8988T (cell line): ENCODE data around the gene CDYL.
"Not testable (repeated sequence)": the region's sequence is repeated elsewhere in the genome, so short reads cannot be mapped to it uniquely, and the experiment has no call there.

Source experiments
- DNase-seq: peaks from one replicate; pipeline ENCODE4 v3.0.0; 2011

Gene CDYL

GRCh38 chr6:4969609-4970285 is 193.5 kb downstream of the CDYL start:
- no peak for DNase-seq

- DNase-seq, result no peak
Measured at GRCh38 chr6:4970739-4971395, 194.7 kb downstream of the CDYL start.

- no peak for DNase-seq
Measured at GRCh38 chr6:4971851-4972250, 195.6 kb downstream of the CDYL start.

GRCh38 chr6:4972438-4972837 is 196.2 kb downstream of the CDYL start:
- no peak for DNase-seq

- no peak for DNase-seq
Measured at GRCh38 chr6:4973415-4973814, 197.2 kb downstream of the CDYL start.

GRCh38 chr6:4973982-4974745 is 198.0 kb downstream of the CDYL start:
- no peak for DNase-seq

GRCh38 chr6:4974962-4975361 is 198.8 kb downstream of the CDYL start:
- no peak for DNase-seq

GRCh38 chr6:4975506-4975905 is 199.3 kb downstream of the CDYL start:
- no peak for DNase-seq

- DNase-seq, result no peak
Measured at GRCh38 chr6:4977468-4977867, 201.3 kb downstream of the CDYL start.

GRCh38 chr6:4979426-4979825 is 203.2 kb downstream of the CDYL start:
- no peak for DNase-seq

- no peak for DNase-seq
Measured at GRCh38 chr6:4981761-4982160, 205.6 kb downstream of the CDYL start.

GRCh38 chr6:4983322-4983721 is 207.1 kb downstream of the CDYL start:
- no peak for DNase-seq

- no peak for DNase-seq
Measured at GRCh38 chr6:4986999-4987398, 210.8 kb downstream of the CDYL start.

GRCh38 chr6:4987432-4987831 is 211.2 kb downstream of the CDYL start:
- no peak for DNase-seq

- DNase-seq, result no peak
Measured at GRCh38 chr6:4994741-4995140, 218.5 kb downstream of the CDYL start.

- no peak for DNase-seq
Measured at GRCh38 chr6:4997862-4998261, 221.7 kb downstream of the CDYL start.

GRCh38 chr6:4999586-4999985 is 223.4 kb downstream of the CDYL start:
- DNase-seq, result no peak

GRCh38 chr6:5003604-5004372 is 227.6 kb downstream of the CDYL start, which contains the start of gene RPP40:
RPP40 (minus strand) TSS chr6:5004037; CDS start chr6:5004002, 35 bp downstream.
- DNase-seq, result peak; percentile 79

GRCh38 chr6:5004373-5005037 is 228.3 kb downstream of the CDYL start:
- DNase-seq, result no peak

- DNase-seq, result not testable (repeated sequence)
Measured at GRCh38 chr6:5005038-5005433, 228.8 kb downstream of the CDYL start.
